Measurements from ENCODE around the gene THOC5. TPM values are rescaled to one million over a fixed set of nuclear protein-coding genes. Genes with fewer than 3 reads are reported as not detected.

THOC5 gene
- total and polyA plus RNA-seq, 2 of the 4 experiments (the other 2 are of a cell fraction) = 68.4 to 73.7 TPM

- Histone ChIP-seq H3K14ac (replicated peaks; ENCODE audit: low read depth, low read length) (no peak overlapping the region), H3K9me1 (ENCODE audit: insufficient read depth, low read length) (no peaks in the 10 kb centered on the region), H3K4me3 (ENCODE audit: insufficient read depth, low read depth, low read length) (no peak overlapping the region), H3K4me2 (ENCODE audit: low read depth, low read length) (no peak overlapping the region), H3K27me3 (ENCODE audit: control insufficient read depth, insufficient read depth, low read length) (peaks cover 60% of the 10 kb centered on the region), H3K56ac (ENCODE audit: extremely low read depth, insufficient read depth, low read length) (no peak overlapping the region), H3K79me1 (ENCODE audit: low read depth in 1 of 2, low read length in 2 of 2) (no peaks in the 10 kb centered on the region), H2BK15ac (ENCODE audit: low read depth, low read length) (no peak overlapping the region), H3K9ac (ENCODE audit: low read depth, low read length) (no peak overlapping the region), H2AK5ac (ENCODE audit: low read depth, low read length) (no peak overlapping the region), H4K20me1 (ENCODE audit: insufficient read depth, low read length) (peaks cover 13% of the 10 kb centered on the region; the same call in 1 of the 2 replicates), H2AK9ac (replicated peaks; ENCODE audit: low read depth, low read length, poor library complexity) (no peak overlapping the region), H3K36me3 (ENCODE audit: control insufficient read depth, insufficient read depth, low read length) (no peaks in the 10 kb centered on the region), H2BK5ac (ENCODE audit: low read depth, low read length, poor library complexity, severe bottlenecking) (no peak overlapping the region), H4K91ac (ENCODE audit: insufficient read depth, low read depth, low read length) (no peak overlapping the region), H4K5ac (ENCODE audit: low read depth, low read length) (no peak overlapping the region), H3K18ac (ENCODE audit: low read depth, low read length) (no peak overlapping the region), H2BK120ac (ENCODE audit: low read depth, low read length) (no peak overlapping the region), H3K9me3 (ENCODE audit: control insufficient read depth, insufficient read depth, low read length) (no peaks in the 10 kb centered on the region), H3K4ac (ENCODE audit: low read depth, low read length) (no peak overlapping the region), H2AFZ (replicated peaks; ENCODE audit: low read length, poor library complexity) (no peak overlapping the region), H3K4me1 (ENCODE audit: control insufficient read depth, insufficient read depth, low read length) (no peaks in the 10 kb centered on the region), H2BK20ac (ENCODE audit: low read depth, low read length) (no peak overlapping the region), H3K27ac (ENCODE audit: insufficient read depth, low read length) (no peak overlapping the region), H4K8ac (ENCODE audit: low read depth in 2 of 2, low read length in 2 of 2) (no peak overlapping the region), H3K23ac (ENCODE audit: low read depth, low read length) (no peak overlapping the region)
- ATAC-seq (ENCODE audit: low read depth) (no peak), DNase-seq (no peak)
- dilution Hi-C loops (cut with HindIII; ENCODE audit: low sequenced_read_pairs, unreplicated experiment) (no loop called here), in situ Hi-C loops (cut with MboI; ENCODE audit: low sequenced_read_pairs) (no loop called here), intact Hi-C loops (cut with micrococcal nuclease) (no loop called here)
- ChIA-PET CTCF (no interaction called here), POLR2A (ENCODE audit: unreplicated experiment) (no interaction called here)
- no TSS peak for BruUV-seq (replicated peaks)
- no peak for TF ChIP-seq CEBPB (IDR thresholded peaks at IDR 0.05; ENCODE audit: low read depth, low read length)
- TF ChIP-seq MAFK (IDR thresholded peaks at IDR 0.05; ENCODE audit: low read depth, low read length) = no peak
- TF ChIP-seq NFE2L2 (IDR thresholded peaks at IDR 0.05; ENCODE audit: low read depth, low read length) = no peak
- TF ChIP-seq, protein P1, sequence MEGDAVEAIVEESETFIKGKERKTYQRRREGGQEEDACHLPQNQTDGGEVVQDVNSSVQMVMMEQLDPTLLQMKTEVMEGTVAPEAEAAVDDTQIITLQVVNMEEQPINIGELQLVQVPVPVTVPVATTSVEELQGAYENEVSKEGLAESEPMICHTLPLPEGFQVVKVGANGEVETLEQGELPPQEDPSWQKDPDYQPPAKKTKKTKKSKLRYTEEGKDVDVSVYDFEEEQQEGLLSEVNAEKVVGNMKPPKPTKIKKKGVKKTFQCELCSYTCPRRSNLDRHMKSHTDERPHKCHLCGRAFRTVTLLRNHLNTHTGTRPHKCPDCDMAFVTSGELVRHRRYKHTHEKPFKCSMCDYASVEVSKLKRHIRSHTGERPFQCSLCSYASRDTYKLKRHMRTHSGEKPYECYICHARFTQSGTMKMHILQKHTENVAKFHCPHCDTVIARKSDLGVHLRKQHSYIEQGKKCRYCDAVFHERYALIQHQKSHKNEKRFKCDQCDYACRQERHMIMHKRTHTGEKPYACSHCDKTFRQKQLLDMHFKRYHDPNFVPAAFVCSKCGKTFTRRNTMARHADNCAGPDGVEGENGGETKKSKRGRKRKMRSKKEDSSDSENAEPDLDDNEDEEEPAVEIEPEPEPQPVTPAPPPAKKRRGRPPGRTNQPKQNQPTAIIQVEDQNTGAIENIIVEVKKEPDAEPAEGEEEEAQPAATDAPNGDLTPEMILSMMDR (conservative IDR thresholded peaks at IDR 0.05; ENCODE audit: low read depth, low read length) = no peak
- TF ChIP-seq CHD1 (IDR thresholded peaks at IDR 0.05; ENCODE audit: low read depth, low read length) = no peak
- TF ChIP-seq FOS (IDR thresholded peaks at IDR 0.05; ENCODE audit: low read depth, low read length) = no peak
- TF ChIP-seq MAZ (IDR thresholded peaks at IDR 0.05; ENCODE audit: borderline replicate concordance, low read depth, low read length) = no peak
- no peak for TF ChIP-seq RCOR1 (IDR thresholded peaks at IDR 0.05; ENCODE audit: insufficient replicate concordance, low read length)
- TF ChIP-seq, protein P2, sequence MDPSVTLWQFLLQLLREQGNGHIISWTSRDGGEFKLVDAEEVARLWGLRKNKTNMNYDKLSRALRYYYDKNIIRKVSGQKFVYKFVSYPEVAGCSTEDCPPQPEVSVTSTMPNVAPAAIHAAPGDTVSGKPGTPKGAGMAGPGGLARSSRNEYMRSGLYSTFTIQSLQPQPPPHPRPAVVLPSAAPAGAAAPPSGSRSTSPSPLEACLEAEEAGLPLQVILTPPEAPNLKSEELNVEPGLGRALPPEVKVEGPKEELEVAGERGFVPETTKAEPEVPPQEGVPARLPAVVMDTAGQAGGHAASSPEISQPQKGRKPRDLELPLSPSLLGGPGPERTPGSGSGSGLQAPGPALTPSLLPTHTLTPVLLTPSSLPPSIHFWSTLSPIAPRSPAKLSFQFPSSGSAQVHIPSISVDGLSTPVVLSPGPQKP (IDR thresholded peaks at IDR 0.05; ENCODE audit: borderline replicate concordance, low read depth, low read length) = no peak
- 90% methylated on average over 2 of the region's 8 CpGs; no CpG with 5 or more reads in 1 of the 2 experiments for WGBS, 2 experiments (ENCODE audit: extremely low coverage in 2 of 2, insufficient read length in 1 of 2)
These were observed 78.0 kb downstream of the THOC5 start for GRCh38 chr22:29475550-29475949.
